HepG2 (cell line): ENCODE data around the gene CALML6. TPM values are rescaled to one million over a fixed set of nuclear protein-coding genes. Genes with fewer than 3 reads are reported as not detected.
A peak's percentile ranks its signal among the peaks of the same experiment; 100 is the strongest.

Source experiments
- AGO2 ChIP-seq: fragments of 200-400 bp; formaldehyde crosslinking; optimal IDR thresholded peaks from 2 replicates; pipeline ENCODE3; 2017; ENCODE audit warnings: mild to moderate bottlenecking, low read depth, low read length, moderate library complexity
- ARHGAP35 ChIP-seq: sonication (generic); formaldehyde crosslinking; IDR thresholded peaks from 2 replicates; pipeline ENCODE4 v1.9.0; 2022; ENCODE audit warnings: mild to moderate bottlenecking, inconsistent platforms, moderate library complexity, missing genetic modification reagents, borderline replicate concordance
- GLI4 ChIP-seq: sonication (generic); formaldehyde crosslinking; IDR thresholded peaks from 2 replicates; pipeline ENCODE4 v1.5.1; 2020; ENCODE audit warnings: missing genetic modification reagents, mild to moderate bottlenecking, moderate library complexity, borderline replicate concordance
- ISL2 ChIP-seq: sonication (generic); formaldehyde crosslinking; IDR thresholded peaks from 2 replicates; pipeline ENCODE4 v1.5.0; 2020; ENCODE audit warnings: missing genetic modification reagents
- KDM3A ChIP-seq: IDR thresholded peaks from 2 replicates; pipeline ENCODE4 v1.6.1; 2018; ENCODE audit warnings: low read depth, missing compliant biosample characterization
- MAZ ChIP-seq, 2 experiments: sonication (generic) in 1 of 2; formaldehyde crosslinking in 1 of 2; IDR thresholded peaks; 2 replicates each; pipeline versions ENCODE4 v1.5.0 to v1.6.1; 2012 to 2020; ENCODE audit warnings: low read depth in 2 of 2, mild to moderate bottlenecking in 2 of 2, borderline replicate concordance in 1 of 2, improper control_type of control experiment in 1 of 2, low read length in 1 of 2, missing genetic modification reagents in 1 of 2, moderate library complexity in 1 of 2
- NCOA2 ChIP-seq: sonication (generic); formaldehyde crosslinking; IDR thresholded peaks from 2 replicates; pipeline ENCODE4 v1.8.0; 2022; ENCODE audit warnings: inconsistent platforms
- SALL1 ChIP-seq: sonication (generic); formaldehyde crosslinking; IDR thresholded peaks from 2 replicates; pipeline ENCODE4 v1.8.0; 2022; ENCODE audit warnings: mild to moderate bottlenecking, missing genetic modification reagents
- TBL1XR1 ChIP-seq: fragments of 150-350 bp; IDR thresholded peaks from 2 replicates; pipeline ENCODE4 v1.6.1; 2014; ENCODE audit warnings: borderline replicate concordance, low read length; ENCODE audit not compliant: partially characterized antibody
- ZHX1 ChIP-seq: sonication (generic); formaldehyde crosslinking; IDR thresholded peaks from 2 replicates; pipeline ENCODE4 v1.8.1; 2022; ENCODE audit warnings: low read depth, mild to moderate bottlenecking, missing genetic modification reagents
- ZNF232 ChIP-seq: sonication (generic); formaldehyde crosslinking; IDR thresholded peaks from 2 replicates; pipeline ENCODE4 v1.4.0; 2020; ENCODE audit warnings: missing genetic modification reagents, borderline replicate concordance
- ZNF317 ChIP-seq: sonication (generic); formaldehyde crosslinking; IDR thresholded peaks from 2 replicates; pipeline ENCODE4 v1.5.0; 2020; ENCODE audit warnings: mild to moderate bottlenecking, missing genetic modification reagents
- ZNF576 ChIP-seq: sonication (generic); formaldehyde crosslinking; IDR thresholded peaks from 2 replicates; pipeline ENCODE4 v1.4.0; 2020; ENCODE audit warnings: mild to moderate bottlenecking, missing genetic modification reagents
- ZSCAN25 ChIP-seq: sonication (generic); formaldehyde crosslinking; IDR thresholded peaks from 2 replicates; pipeline ENCODE4 v1.8.0; 2022; ENCODE audit warnings: mild to moderate bottlenecking, missing genetic modification reagents
- polyA plus RNA-seq, 8 experiments: library from polyadenylated mRNA; depleted of rRNA in 3 of 8; stranded (reverse) in 7 of 8; unstranded in 1 of 8; fragments of >200 nt; fragmentation: Illumina TruSeq in 4 of 8; extraction: Trizol in 4 of 8; gene quantifications; 2 replicates each; pipeline versions ENCODE4 v1.2.1 to v1.2.3, GENCODE V29; 2011 to 2016; ENCODE audit warnings: low read depth in 4 of 8, missing spikeins in 1 of 8, mixed read lengths in 1 of 8; ENCODE audit not compliant: insufficient read depth in 1 of 8
- total RNA-seq, 5 experiments: library from RNA; depleted of rRNA; stranded (reverse); fragments of >200 nt; fragmentation: Illumina TruSeq; extraction: Trizol; gene quantifications; 2 replicates each; pipeline ENCODE4 v1.2.3, GENCODE V29; 2016; ENCODE audit warnings: low read depth in 1 of 5
- TF ChIP-seq, protein P1 (sequence below): sonication (generic); formaldehyde crosslinking; IDR thresholded peaks from 2 replicates; pipeline ENCODE4 v1.4.0; 2020; ENCODE audit warnings: missing genetic modification reagents
- TF ChIP-seq, protein P2 (sequence below): sonication (generic); formaldehyde crosslinking; IDR thresholded peaks from 2 replicates; pipeline ENCODE4 v1.5.0; 2020; ENCODE audit warnings: missing genetic modification reagents

Gene CALML6
- total and polyA plus RNA-seq, 2 of the 13 experiments (the other 11 are each of a cell fraction or from before 2014, with no cell fraction given): 0.11 to 0.12 TPM

- no peak for TF ChIP-seq ZHX1 (CRISPR knock-in tag)
- peak; percentile 92 for TF ChIP-seq ZSCAN25 (CRISPR knock-in tag)
- TF ChIP-seq ARHGAP35: 0 out of 2 replicates have a peak, but pooled peaks have one; percentile 29
- TF ChIP-seq GLI4 (CRISPR knock-in tag): peak; percentile 49; the same call in 1 of the 2 replicates
- TF ChIP-seq, protein P1, sequence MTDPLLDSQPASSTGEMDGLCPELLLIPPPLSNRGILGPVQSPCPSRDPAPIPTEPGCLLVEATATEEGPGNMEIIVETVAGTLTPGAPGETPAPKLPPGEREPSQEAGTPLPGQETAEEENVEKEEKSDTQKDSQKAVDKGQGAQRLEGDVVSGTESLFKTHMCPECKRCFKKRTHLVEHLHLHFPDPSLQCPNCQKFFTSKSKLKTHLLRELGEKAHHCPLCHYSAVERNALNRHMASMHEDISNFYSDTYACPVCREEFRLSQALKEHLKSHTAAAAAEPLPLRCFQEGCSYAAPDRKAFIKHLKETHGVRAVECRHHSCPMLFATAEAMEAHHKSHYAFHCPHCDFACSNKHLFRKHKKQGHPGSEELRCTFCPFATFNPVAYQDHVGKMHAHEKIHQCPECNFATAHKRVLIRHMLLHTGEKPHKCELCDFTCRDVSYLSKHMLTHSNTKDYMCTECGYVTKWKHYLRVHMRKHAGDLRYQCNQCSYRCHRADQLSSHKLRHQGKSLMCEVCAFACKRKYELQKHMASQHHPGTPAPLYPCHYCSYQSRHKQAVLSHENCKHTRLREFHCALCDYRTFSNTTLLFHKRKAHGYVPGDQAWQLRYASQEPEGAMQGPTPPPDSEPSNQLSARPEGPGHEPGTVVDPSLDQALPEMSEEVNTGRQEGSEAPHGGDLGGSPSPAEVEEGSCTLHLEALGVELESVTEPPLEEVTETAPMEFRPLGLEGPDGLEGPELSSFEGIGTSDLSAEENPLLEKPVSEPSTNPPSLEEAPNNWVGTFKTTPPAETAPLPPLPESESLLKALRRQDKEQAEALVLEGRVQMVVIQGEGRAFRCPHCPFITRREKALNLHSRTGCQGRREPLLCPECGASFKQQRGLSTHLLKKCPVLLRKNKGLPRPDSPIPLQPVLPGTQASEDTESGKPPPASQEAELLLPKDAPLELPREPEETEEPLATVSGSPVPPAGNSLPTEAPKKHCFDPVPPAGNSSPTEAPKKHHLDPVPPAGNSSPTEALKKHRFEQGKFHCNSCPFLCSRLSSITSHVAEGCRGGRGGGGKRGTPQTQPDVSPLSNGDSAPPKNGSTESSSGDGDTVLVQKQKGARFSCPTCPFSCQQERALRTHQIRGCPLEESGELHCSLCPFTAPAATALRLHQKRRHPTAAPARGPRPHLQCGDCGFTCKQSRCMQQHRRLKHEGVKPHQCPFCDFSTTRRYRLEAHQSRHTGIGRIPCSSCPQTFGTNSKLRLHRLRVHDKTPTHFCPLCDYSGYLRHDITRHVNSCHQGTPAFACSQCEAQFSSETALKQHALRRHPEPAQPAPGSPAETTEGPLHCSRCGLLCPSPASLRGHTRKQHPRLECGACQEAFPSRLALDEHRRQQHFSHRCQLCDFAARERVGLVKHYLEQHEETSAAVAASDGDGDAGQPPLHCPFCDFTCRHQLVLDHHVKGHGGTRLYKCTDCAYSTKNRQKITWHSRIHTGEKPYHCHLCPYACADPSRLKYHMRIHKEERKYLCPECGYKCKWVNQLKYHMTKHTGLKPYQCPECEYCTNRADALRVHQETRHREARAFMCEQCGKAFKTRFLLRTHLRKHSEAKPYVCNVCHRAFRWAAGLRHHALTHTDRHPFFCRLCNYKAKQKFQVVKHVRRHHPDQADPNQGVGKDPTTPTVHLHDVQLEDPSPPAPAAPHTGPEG (CRISPR knock-in tag): 0 out of 2 replicates have a peak, but pooled peaks have one; percentile 49
- TF ChIP-seq AGO2: peak; percentile 25
- 0 out of 2 replicates have a peak, but pooled peaks have one; percentile 33 for TF ChIP-seq ZNF317 (CRISPR knock-in tag)
- TF ChIP-seq NCOA2 (CRISPR knock-in tag): peak; percentile 53; the same call in 1 of the 2 replicates
- no peak for TF ChIP-seq ZNF576
- TF ChIP-seq ZNF232: peak; percentile 50; the same call in 1 of the 2 replicates
- no peak for TF ChIP-seq MAZ (IDR thresholded peaks at IDR 0.05; ENCODE audit: borderline replicate concordance, low read depth, low read length)
- TF ChIP-seq MAZ (CRISPR knock-in tag; IDR thresholded peaks at IDR 0.05; ENCODE audit: low read depth): 0 out of 2 replicates have a peak, but pooled peaks have one; percentile 10
- TF ChIP-seq KDM3A (CRISPR knock-in tag): peak; percentile 36; the same call in 1 of the 2 replicates
- TF ChIP-seq SALL1 (CRISPR knock-in tag): peak; percentile 71
- 0 out of 2 replicates have a peak, but pooled peaks have one; percentile 44 for TF ChIP-seq ISL2 (CRISPR knock-in tag)
- TF ChIP-seq TBL1XR1: no peak
- TF ChIP-seq, protein P2, sequence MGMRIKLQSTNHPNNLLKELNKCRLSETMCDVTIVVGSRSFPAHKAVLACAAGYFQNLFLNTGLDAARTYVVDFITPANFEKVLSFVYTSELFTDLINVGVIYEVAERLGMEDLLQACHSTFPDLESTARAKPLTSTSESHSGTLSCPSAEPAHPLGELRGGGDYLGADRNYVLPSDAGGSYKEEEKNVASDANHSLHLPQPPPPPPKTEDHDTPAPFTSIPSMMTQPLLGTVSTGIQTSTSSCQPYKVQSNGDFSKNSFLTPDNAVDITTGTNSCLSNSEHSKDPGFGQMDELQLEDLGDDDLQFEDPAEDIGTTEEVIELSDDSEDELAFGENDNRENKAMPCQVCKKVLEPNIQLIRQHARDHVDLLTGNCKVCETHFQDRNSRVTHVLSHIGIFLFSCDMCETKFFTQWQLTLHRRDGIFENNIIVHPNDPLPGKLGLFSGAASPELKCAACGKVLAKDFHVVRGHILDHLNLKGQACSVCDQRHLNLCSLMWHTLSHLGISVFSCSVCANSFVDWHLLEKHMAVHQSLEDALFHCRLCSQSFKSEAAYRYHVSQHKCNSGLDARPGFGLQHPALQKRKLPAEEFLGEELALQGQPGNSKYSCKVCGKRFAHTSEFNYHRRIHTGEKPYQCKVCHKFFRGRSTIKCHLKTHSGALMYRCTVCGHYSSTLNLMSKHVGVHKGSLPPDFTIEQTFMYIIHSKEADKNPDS (CRISPR knock-in tag): peak; percentile 86; the same call in 1 of the 2 replicates
Measured at GRCh38 chr1:1922956-1923833, 8.1 kb downstream of the CALML6 start (continued).
